Measurements from ENCODE around the gene EHD4.

Gene EHD4

GRCh38 chr15:41985236-41986160 lies 13.1 kb upstream of the EHD4 start:
- Histone ChIP-seq H2AFZ (ENCODE audit: low read depth, low read length) (no peak overlapping the region), H3K4me1 (ENCODE audit: low read length) (no peaks in the 10 kb centered on the region), H3K4me2 (ENCODE audit: low read length) (no peak overlapping the region), H3K9ac (ENCODE audit: low read length) (no peak overlapping the region), H3K27me3 (ENCODE audit: low read depth, low read length) (peaks cover 8% of the 10 kb centered on the region; the same call in 1 of the 2 replicates), H3K27ac (ENCODE audit: low read length) (no peak overlapping the region), H3K4me3 (ENCODE audit: low read length) (no peak overlapping the region), H3K36me3 (replicated peaks; ENCODE audit: low read depth, low read length) (no peaks in the 10 kb centered on the region), H3K79me2 (ENCODE audit: low read length) (no peaks in the 10 kb centered on the region), H4K20me1 (ENCODE audit: insufficient read depth, low read length) (no peaks in the 10 kb centered on the region), H3K9me3 (ENCODE audit: insufficient read depth, low read length) (no peaks in the 10 kb centered on the region)
- TF ChIP-seq CTCF (IDR thresholded peaks at IDR 0.05; ENCODE audit: low read depth, low read length) (no peak), EZH2phosphoT487 (IDR thresholded peaks at IDR 0.05; ENCODE audit: low read depth) (no peak)

GRCh38 chr15:41984622-41985021 lies 12.3 kb upstream of the EHD4 start:
- TF ChIP-seq EZH2phosphoT487 (IDR thresholded peaks at IDR 0.05; ENCODE audit: low read depth) = no peak
- no peak for TF ChIP-seq CTCF (IDR thresholded peaks at IDR 0.05; ENCODE audit: low read depth, low read length)
- no peaks in the 10 kb centered on the region for H3K9me3 ChIP-seq (ENCODE audit: insufficient read depth, low read length)
- H2AFZ ChIP-seq (ENCODE audit: low read depth, low read length) = no peak overlapping the region
- H3K4me1 ChIP-seq (ENCODE audit: low read length) = no peaks in the 10 kb centered on the region
- no peaks in the 10 kb centered on the region for H3K36me3 ChIP-seq (replicated peaks; ENCODE audit: low read depth, low read length)
- no peaks in the 10 kb centered on the region for H4K20me1 ChIP-seq (ENCODE audit: insufficient read depth, low read length)
- no peak overlapping the region for H3K4me3 ChIP-seq (ENCODE audit: low read length)
- no peak overlapping the region for H3K9ac ChIP-seq (ENCODE audit: low read length)
- H3K27ac ChIP-seq (ENCODE audit: low read length) = no peak overlapping the region
- H3K79me2 ChIP-seq (ENCODE audit: low read length) = no peaks in the 10 kb centered on the region
- no peak overlapping the region for H3K4me2 ChIP-seq (ENCODE audit: low read length)
- H3K27me3 ChIP-seq (ENCODE audit: low read depth, low read length) = peaks cover 16% of the 10 kb centered on the region

GRCh38 chr15:41983621-41984571 lies 11.5 kb upstream of the EHD4 start:
- Histone ChIP-seq H2AFZ (ENCODE audit: low read depth, low read length) (no peak overlapping the region), H4K20me1 (ENCODE audit: insufficient read depth, low read length) (no peaks in the 10 kb centered on the region), H3K79me2 (ENCODE audit: low read length) (no peaks in the 10 kb centered on the region), H3K4me2 (ENCODE audit: low read length) (no peak overlapping the region), H3K36me3 (replicated peaks; ENCODE audit: low read depth, low read length) (no peaks in the 10 kb centered on the region), H3K27ac (ENCODE audit: low read length) (no peak overlapping the region), H3K27me3 (ENCODE audit: low read depth, low read length) (peaks cover 17% of the 10 kb centered on the region; the same call in 1 of the 2 replicates), H3K4me1 (ENCODE audit: low read length) (no peaks in the 10 kb centered on the region), H3K9ac (ENCODE audit: low read length) (no peak overlapping the region), H3K9me3 (ENCODE audit: insufficient read depth, low read length) (no peaks in the 10 kb centered on the region), H3K4me3 (ENCODE audit: low read length) (no peak overlapping the region)
- TF ChIP-seq CTCF (IDR thresholded peaks at IDR 0.05; ENCODE audit: low read depth, low read length) = no peak
- no peak for TF ChIP-seq EZH2phosphoT487 (IDR thresholded peaks at IDR 0.05; ENCODE audit: low read depth)

GRCh38 chr15:41983221-41983620 lies 10.9 kb upstream of the EHD4 start:
- no peak overlapping the region for H3K9ac ChIP-seq (ENCODE audit: low read length)
- no peaks in the 10 kb centered on the region for H3K4me1 ChIP-seq (ENCODE audit: low read length)
- no peak for TF ChIP-seq CTCF (IDR thresholded peaks at IDR 0.05; ENCODE audit: low read depth, low read length)
- no peak for TF ChIP-seq EZH2phosphoT487 (IDR thresholded peaks at IDR 0.05; ENCODE audit: low read depth)
- H4K20me1 ChIP-seq (ENCODE audit: insufficient read depth, low read length) = no peaks in the 10 kb centered on the region
- H3K4me3 ChIP-seq (ENCODE audit: low read length) = no peak overlapping the region
- no peaks in the 10 kb centered on the region for H3K9me3 ChIP-seq (ENCODE audit: insufficient read depth, low read length)
- peaks cover 17% of the 10 kb centered on the region; the same call in 1 of the 2 replicates for H3K27me3 ChIP-seq (ENCODE audit: low read depth, low read length)
- no peak overlapping the region for H3K27ac ChIP-seq (ENCODE audit: low read length)
- H2AFZ ChIP-seq (ENCODE audit: low read depth, low read length) = no peak overlapping the region
- H3K36me3 ChIP-seq (replicated peaks; ENCODE audit: low read depth, low read length) = no peaks in the 10 kb centered on the region
- no peak overlapping the region for H3K4me2 ChIP-seq (ENCODE audit: low read length)
- no peaks in the 10 kb centered on the region for H3K79me2 ChIP-seq (ENCODE audit: low read length)
